Fibroblast of pulmonary artery (primary cell): Measurements from ENCODE around the gene ARSA.

Experiments used
- DNase-seq: peaks from one replicate; pipeline ENCODE4 v3.0.0-alpha.2; 2010; ENCODE audit warnings: low read depth
- H3K4me3 ChIP-seq: replicated peaks from 2 replicates; pipeline ENCODE4 v1.5.1; 2011; ENCODE audit warnings: low read depth, mild to moderate bottlenecking, control low read depth, low read length, moderate library complexity
- TF ChIP-seq, protein P1 (sequence below): IDR thresholded peaks from 2 replicates; pipeline ENCODE4 v1.5.1; 2011; ENCODE audit warnings: mild to moderate bottlenecking, control low read depth, low read length, inconsistent platforms; ENCODE audit errors: missing control alignments

The ARSA gene

DNA sequence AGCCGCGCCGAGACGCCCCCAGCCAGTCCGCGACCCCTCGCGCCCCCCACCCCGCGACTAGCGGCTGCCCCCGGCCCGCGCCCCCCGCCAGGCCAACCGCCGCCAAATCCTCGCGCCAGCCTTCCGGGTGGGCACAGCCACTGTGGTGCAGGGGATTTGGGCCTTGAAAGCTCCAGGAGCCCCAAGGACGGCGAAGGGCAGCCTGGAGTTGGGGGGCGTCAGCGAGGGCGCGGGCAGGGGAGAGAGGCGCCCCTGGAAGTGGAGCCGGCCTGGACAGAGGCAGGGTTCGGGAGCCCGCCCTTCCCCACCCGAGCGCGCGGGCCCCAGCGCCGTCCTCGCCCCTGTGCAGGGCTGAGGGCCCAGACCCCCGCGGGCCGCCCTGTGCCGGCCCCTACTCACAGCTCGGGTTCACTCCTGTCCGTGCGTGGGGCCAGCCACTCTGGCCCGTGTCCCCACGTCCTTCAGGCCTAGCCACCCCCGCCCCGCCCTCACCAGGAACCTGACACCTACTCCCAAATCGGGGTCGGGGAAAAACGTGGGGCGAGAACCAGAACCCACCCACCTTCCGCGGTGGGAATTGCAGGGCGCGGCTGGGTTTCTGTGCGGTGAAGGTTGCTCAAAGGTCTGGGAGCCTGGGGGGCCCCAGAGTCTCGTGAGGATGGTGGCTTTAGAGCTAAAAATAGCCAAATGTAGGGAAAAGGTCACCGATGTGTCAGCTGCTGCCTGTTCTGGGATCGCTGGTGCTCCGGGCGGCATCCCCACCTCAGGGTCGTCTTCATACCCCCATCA is 49.8 kb downstream of the ARSA start, which contains the start of gene CPT1B:
TSS of gene CPT1B (minus strand) at position 441 of the 789 bp plus-strand sequence. CDS start 512 bp downstream, outside the sequence.
- no peak within 1 kb of the TSS for H3K4me3 ChIP-seq
- TF ChIP-seq, protein P1, sequence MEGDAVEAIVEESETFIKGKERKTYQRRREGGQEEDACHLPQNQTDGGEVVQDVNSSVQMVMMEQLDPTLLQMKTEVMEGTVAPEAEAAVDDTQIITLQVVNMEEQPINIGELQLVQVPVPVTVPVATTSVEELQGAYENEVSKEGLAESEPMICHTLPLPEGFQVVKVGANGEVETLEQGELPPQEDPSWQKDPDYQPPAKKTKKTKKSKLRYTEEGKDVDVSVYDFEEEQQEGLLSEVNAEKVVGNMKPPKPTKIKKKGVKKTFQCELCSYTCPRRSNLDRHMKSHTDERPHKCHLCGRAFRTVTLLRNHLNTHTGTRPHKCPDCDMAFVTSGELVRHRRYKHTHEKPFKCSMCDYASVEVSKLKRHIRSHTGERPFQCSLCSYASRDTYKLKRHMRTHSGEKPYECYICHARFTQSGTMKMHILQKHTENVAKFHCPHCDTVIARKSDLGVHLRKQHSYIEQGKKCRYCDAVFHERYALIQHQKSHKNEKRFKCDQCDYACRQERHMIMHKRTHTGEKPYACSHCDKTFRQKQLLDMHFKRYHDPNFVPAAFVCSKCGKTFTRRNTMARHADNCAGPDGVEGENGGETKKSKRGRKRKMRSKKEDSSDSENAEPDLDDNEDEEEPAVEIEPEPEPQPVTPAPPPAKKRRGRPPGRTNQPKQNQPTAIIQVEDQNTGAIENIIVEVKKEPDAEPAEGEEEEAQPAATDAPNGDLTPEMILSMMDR, result no peak
- DNase-seq, result no peak

DNA sequence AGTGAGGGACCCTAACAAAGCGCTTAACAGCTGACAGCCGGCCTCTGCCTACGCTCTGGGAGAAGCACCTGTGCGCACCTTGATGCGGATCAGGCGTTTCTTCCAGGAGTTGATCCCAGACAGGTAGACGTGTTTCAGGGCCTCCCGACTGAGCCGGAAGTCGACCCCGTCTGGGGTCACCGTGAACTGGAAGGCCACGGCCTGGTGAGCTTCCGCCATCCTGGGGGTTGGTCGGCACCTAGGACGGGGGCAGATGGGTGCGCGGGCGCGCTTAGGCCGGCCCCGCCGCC is 50.3 kb downstream of the ARSA start:
- H3K4me3 ChIP-seq, result no peak overlapping the region
- no peak for DNase-seq
- TF ChIP-seq, protein P1, result no peak

- DNase-seq, result no peak
- TF ChIP-seq, protein P1, result no peak
- H3K4me3 ChIP-seq, result no peak overlapping the region
These were observed 50.9 kb downstream of the ARSA start for GRCh38 chr22:50576806-50577696.

- no peak overlapping the region for H3K4me3 ChIP-seq
- DNase-seq, result peak; percentile 71
- TF ChIP-seq, protein P1, result peak; percentile 50
These were observed 51.9 kb downstream of the ARSA start for GRCh38 chr22:50576070-50576469.

GRCh38 chr22:50575426-50575941 is 52.5 kb downstream of the ARSA start:
- TF ChIP-seq, protein P1, result no peak
- no peak for DNase-seq
- no peak overlapping the region for H3K4me3 ChIP-seq
